HEK293 (cell line): ENCODE data around the gene TMEM39B.

Experiments
- CTCF ChIA-PET: fragments of 350-600 bp; formaldehyde crosslinking; extraction: SDS; loops from one replicate; lab custom pipeline; 2021; ENCODE audit warnings: antibody characterized with exemption; lab: Yijun Ruan, JAX
- POLR2A ChIA-PET: fragments of 300-600 bp; formaldehyde crosslinking; extraction: SDS; loops from one replicate; lab custom pipeline; 2020; ENCODE audit warnings: antibody characterized with exemption, inconsistent platforms; lab: Yijun Ruan, JAX
- H3K27ac ChIP-seq: fragments of 200-500 bp; sonication (Bioruptor generic); 2 replicates; pipeline ENCODE4 v1.5.1; 2014; ENCODE audit warnings: low read depth, low read length, control low read depth, inconsistent platforms; ENCODE audit errors: extremely low read depth
- H3K36me3 ChIP-seq, 2 experiments: fragments of 200-500 bp in 1 of 2; sonication (Bioruptor generic) in 1 of 2; 1 replicate in 1 of 2; 2 replicates in 1 of 2; pipeline ENCODE4 v1.5.1; 2014 to 2017; ENCODE audit warnings: inconsistent platforms in 2 of 2, low read length in 2 of 2; ENCODE audit not compliant: control insufficient read depth in 2 of 2, insufficient read depth in 1 of 2
- H3K4me1 ChIP-seq: fragments of 200-500 bp; sonication (Bioruptor generic); 2 replicates; pipeline ENCODE4 v1.5.1; 2014; ENCODE audit warnings: mild to moderate bottlenecking, low read length, inconsistent platforms; ENCODE audit not compliant: control insufficient read depth, insufficient read depth
- H3K4me3 ChIP-seq: 2 replicates; pipeline ENCODE4 v1.5.1; 2011; ENCODE audit warnings: low read depth, mild to moderate bottlenecking, control low read depth, low read length, moderate library complexity
- H3K9me3 ChIP-seq: fragments of 200-500 bp; sonication (Bioruptor generic); 2 replicates; pipeline ENCODE4 v1.5.1; 2014; ENCODE audit warnings: low read depth, low read length, inconsistent platforms; ENCODE audit not compliant: control insufficient read depth, insufficient read depth
- AEBP2 ChIP-seq: fragments of 450-650 bp; formaldehyde crosslinking; IDR thresholded peaks from 2 replicates; pipeline ENCODE4 v1.5.1; 2016; ENCODE audit warnings: missing biosample characterization, missing genetic modification characterization, borderline replicate concordance
- CTCF ChIP-seq: fragments of 450-650 bp; formaldehyde crosslinking; IDR thresholded peaks from 2 replicates; pipeline ENCODE4 v1.5.1; 2016; ENCODE audit warnings: missing biosample characterization, missing genetic modification characterization
- EGR2 ChIP-seq: fragments of 450-650 bp; formaldehyde crosslinking; IDR thresholded peaks from 2 replicates; pipeline ENCODE4 v1.5.1; 2016; ENCODE audit warnings: low read depth, missing biosample characterization, missing genetic modification characterization
- KLF1 ChIP-seq: fragments of 450-650 bp; formaldehyde crosslinking; IDR thresholded peaks from 2 replicates; pipeline ENCODE4 v1.5.1; 2016; ENCODE audit warnings: missing biosample characterization, missing genetic modification characterization
- KLF10 ChIP-seq: fragments of 450-650 bp; IDR thresholded peaks from 2 replicates; pipeline ENCODE4 v1.5.1; 2018; ENCODE audit warnings: missing biosample characterization, mild to moderate bottlenecking, missing genetic modification characterization
- PRDM6 ChIP-seq: fragments of 450-650 bp; formaldehyde crosslinking; IDR thresholded peaks from 2 replicates; pipeline ENCODE4 v1.5.1; 2017; ENCODE audit warnings: missing biosample characterization, missing genetic modification characterization
- ZFP37 ChIP-seq: fragments of 450-650 bp; formaldehyde crosslinking; IDR thresholded peaks from 2 replicates; pipeline ENCODE4 v1.5.1; 2016; ENCODE audit warnings: missing biosample characterization, missing genetic modification characterization
- ZNF155 ChIP-seq: fragments of 450-650 bp; formaldehyde crosslinking; IDR thresholded peaks from 2 replicates; pipeline ENCODE4 v1.5.1; 2016; ENCODE audit warnings: missing biosample characterization, missing genetic modification characterization
- ZNF223 ChIP-seq: fragments of 450-650 bp; formaldehyde crosslinking; IDR thresholded peaks from 2 replicates; pipeline ENCODE4 v1.5.1; 2016; ENCODE audit warnings: missing biosample characterization, missing genetic modification characterization
- ZNF311 ChIP-seq: fragments of 450-650 bp; formaldehyde crosslinking; IDR thresholded peaks from 2 replicates; pipeline ENCODE4 v1.5.1; 2017; ENCODE audit warnings: missing biosample characterization, missing genetic modification characterization, borderline replicate concordance
- ZNF350 ChIP-seq: fragments of 450-650 bp; formaldehyde crosslinking; IDR thresholded peaks from 2 replicates; pipeline ENCODE4 v1.5.0; 2017; ENCODE audit warnings: missing biosample characterization, mild to moderate bottlenecking, missing genetic modification characterization
- ZNF513 ChIP-seq: fragments of 450-650 bp; IDR thresholded peaks from 2 replicates; pipeline ENCODE4 v1.5.1; 2018; ENCODE audit warnings: missing biosample characterization, missing genetic modification characterization
- ZNF530 ChIP-seq: fragments of 450-650 bp; formaldehyde crosslinking; IDR thresholded peaks from 2 replicates; pipeline ENCODE4 v1.5.1; 2016; ENCODE audit warnings: low read depth, missing biosample characterization, missing genetic modification characterization
- ZNF560 ChIP-seq: fragments of 450-650 bp; formaldehyde crosslinking; IDR thresholded peaks from 2 replicates; pipeline ENCODE4 v1.5.1; 2017; ENCODE audit warnings: missing biosample characterization, missing genetic modification characterization, borderline replicate concordance
- ZNF561 ChIP-seq: fragments of 450-650 bp; IDR thresholded peaks from 2 replicates; pipeline ENCODE4 v1.5.1; 2018; ENCODE audit warnings: missing biosample characterization, missing genetic modification characterization, borderline replicate concordance
- ZNF610 ChIP-seq: fragments of 450-650 bp; formaldehyde crosslinking; IDR thresholded peaks from 2 replicates; pipeline ENCODE4 v1.5.1; 2016; ENCODE audit warnings: missing biosample characterization, missing genetic modification characterization, borderline replicate concordance
- ZNF621 ChIP-seq: fragments of 450-650 bp; formaldehyde crosslinking; IDR thresholded peaks from 2 replicates; pipeline ENCODE4 v1.5.1; 2017; ENCODE audit warnings: missing biosample characterization, missing genetic modification characterization
- ZNF623 ChIP-seq: fragments of 450-650 bp; formaldehyde crosslinking; IDR thresholded peaks from 2 replicates; pipeline ENCODE4 v1.5.1; 2016; ENCODE audit warnings: missing biosample characterization, missing genetic modification characterization
- ZNF654 ChIP-seq: fragments of 450-650 bp; formaldehyde crosslinking; IDR thresholded peaks from 2 replicates; pipeline ENCODE4 v1.5.1; 2016; ENCODE audit warnings: low read depth, missing biosample characterization, missing genetic modification characterization
- ZNF777 ChIP-seq: fragments of 450-650 bp; formaldehyde crosslinking; IDR thresholded peaks from 2 replicates; pipeline ENCODE4 v1.5.1; 2017; ENCODE audit warnings: missing biosample characterization, missing genetic modification characterization, borderline replicate concordance
- ZNF791 ChIP-seq: fragments of 450-650 bp; formaldehyde crosslinking; IDR thresholded peaks from 2 replicates; pipeline ENCODE4 v1.5.1; 2016; ENCODE audit warnings: missing biosample characterization, missing genetic modification characterization
- ZSCAN18 ChIP-seq: fragments of 450-650 bp; formaldehyde crosslinking; IDR thresholded peaks from 2 replicates; pipeline ENCODE4 v1.5.1; 2016; ENCODE audit warnings: missing biosample characterization, missing genetic modification characterization

Gene TMEM39B

GRCh38 chr1:32062867-32063230 is 9.9 kb upstream of the TMEM39B start:
- TF ChIP-seq ZNF513 (tag by site-specific recombination) (0 out of 2 replicates have a peak, but pooled peaks have one; percentile 5), ZNF610 (tag by site-specific recombination) (peak; percentile 30; the same call in 1 of the 2 replicates), ZNF777 (tag by site-specific recombination) (no peak), KLF10 (tag by site-specific recombination) (no peak)
- Histone ChIP-seq H3K27ac (peak overlapping the region; percentile 35), H3K4me3 (no peak overlapping the region), H3K36me3 (peaks cover 12 to 37% of the 10 kb centered on the region in 2 experiments; a peak in 2 of 3 replicates), H3K4me1 (peaks cover 15% of the 10 kb centered on the region), H3K9me3 (no peaks in the 10 kb centered on the region)
- POLR2A ChIA-PET, result interaction anchor here (0.6 to 3.2 kb wide), 11 partner anchors 10 to 1279 kb away, joined by 3 to 32 read pairs (median 5); partner anchors contain the start of genes KHDRBS1, KPNA6, PTP4A2 and TMEM39B
- CTCF ChIA-PET, result interaction anchor here (0.6 to 2.1 kb wide), 22 partner anchors 8 to 398 kb away, joined by 3 to 24 read pairs (median 5); partner anchors contain the start of gene TMEM39B

GRCh38 chr1:32063261-32063681 is 9.5 kb upstream of the TMEM39B start:
- no peak overlapping the region for H3K4me3 ChIP-seq
- ChIA-PET POLR2A (interaction anchor here (1.4 to 3.2 kb wide), 5 partner anchors 9 to 300 kb away, joined by 3 to 32 read pairs (median 4); partner anchors contain the start of gene TMEM39B), CTCF (interaction anchor here (0.6 to 2.1 kb wide), 22 partner anchors 8 to 399 kb away, joined by 3 to 24 read pairs (median 5); partner anchors contain the start of gene TMEM39B)
- peaks cover 8 to 33% of the 10 kb centered on the region in 2 experiments; a peak in 2 of 3 replicates for H3K36me3 ChIP-seq
- H3K27ac ChIP-seq, result peak overlapping the region; percentile 35
- H3K4me1 ChIP-seq, result peaks cover 15% of the 10 kb centered on the region
- no peaks in the 10 kb centered on the region for H3K9me3 ChIP-seq
- TF ChIP-seq PRDM6 (tag by site-specific recombination) (no peak), ZNF155 (tag by site-specific recombination) (no peak), ZNF530 (tag by site-specific recombination) (no peak), KLF1 (tag by site-specific recombination) (no peak), ZNF560 (no peak), ZNF791 (no peak), ZNF623 (no peak), ZNF223 (tag by site-specific recombination) (no peak), ZNF561 (tag by site-specific recombination) (0 out of 2 replicates have a peak, but pooled peaks have one; percentile 43), CTCF (peak; percentile 66), AEBP2 (tag by site-specific recombination) (no peak), EGR2 (no peak), ZNF350 (no peak), ZNF621 (tag by site-specific recombination) (no peak), ZFP37 (tag by site-specific recombination) (no peak), ZSCAN18 (tag by site-specific recombination) (no peak), ZNF654 (tag by site-specific recombination) (peak; percentile 79), ZNF311 (tag by site-specific recombination) (no peak)
